LNCaP clone FGC (cell line): ENCODE results near the gene NPAT.
A peak's percentile ranks its signal among the peaks of the same experiment; 100 is the strongest.
"Not testable (repeated sequence)": the region's sequence is repeated elsewhere in the genome, so short reads cannot be mapped to it uniquely, and the experiment has no call there.

Source experiments
- DNase-seq: peaks from one replicate; pipeline ENCODE4 v3.0.0-alpha.2; 2011; ENCODE audit warnings: low read depth
- H3K4me3 ChIP-seq: 2 replicates; pipeline ENCODE4 v1.5.1; 2011; ENCODE audit warnings: mild to moderate bottlenecking, low read depth, low read length, control low read depth
- CTCF ChIP-seq: IDR thresholded peaks from 2 replicates; pipeline ENCODE4 v1.5.1; 2012; ENCODE audit warnings: mild to moderate bottlenecking; ENCODE audit not compliant: control insufficient read depth, insufficient read depth; ENCODE audit errors: extremely low read depth

Gene NPAT

GRCh38 chr11:108170184-108170583, 52.3 kb downstream of the NPAT start:
- H3K4me3 ChIP-seq: no peak overlapping the region
- TF ChIP-seq CTCF: no peak

DNA sequence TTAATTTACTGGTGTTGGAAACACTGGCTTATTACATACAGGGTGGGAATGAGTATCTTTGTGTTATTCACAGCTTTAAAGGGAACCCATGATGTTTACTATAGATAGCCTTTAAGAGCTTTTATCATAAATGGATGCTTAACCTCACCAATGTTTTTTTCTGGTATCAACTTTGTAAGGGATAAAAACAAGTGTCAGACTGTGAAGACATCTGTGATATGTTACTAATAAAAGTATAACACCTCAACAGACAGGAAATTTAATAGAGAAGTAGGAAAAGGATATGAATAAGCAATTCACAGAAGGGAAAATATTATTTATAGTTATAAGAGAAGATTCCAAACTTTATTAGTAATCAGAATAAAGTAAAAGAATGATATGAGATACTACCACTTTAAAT, 54.8 kb downstream of the NPAT start:
- no peak for TF ChIP-seq CTCF
- no peak for DNase-seq

More at GRCh38 chr11:108170184-108170583, 52.3 kb downstream of the NPAT start:
- DNase-seq: no peak

GRCh38 chr11:108162878-108163277, 59.6 kb downstream of the NPAT start:
- not testable (repeated sequence) for DNase-seq, H3K4me3 ChIP-seq

More for the DNA sequence above, 54.8 kb downstream of the NPAT start:
- no peak overlapping the region for H3K4me3 ChIP-seq

DNA sequence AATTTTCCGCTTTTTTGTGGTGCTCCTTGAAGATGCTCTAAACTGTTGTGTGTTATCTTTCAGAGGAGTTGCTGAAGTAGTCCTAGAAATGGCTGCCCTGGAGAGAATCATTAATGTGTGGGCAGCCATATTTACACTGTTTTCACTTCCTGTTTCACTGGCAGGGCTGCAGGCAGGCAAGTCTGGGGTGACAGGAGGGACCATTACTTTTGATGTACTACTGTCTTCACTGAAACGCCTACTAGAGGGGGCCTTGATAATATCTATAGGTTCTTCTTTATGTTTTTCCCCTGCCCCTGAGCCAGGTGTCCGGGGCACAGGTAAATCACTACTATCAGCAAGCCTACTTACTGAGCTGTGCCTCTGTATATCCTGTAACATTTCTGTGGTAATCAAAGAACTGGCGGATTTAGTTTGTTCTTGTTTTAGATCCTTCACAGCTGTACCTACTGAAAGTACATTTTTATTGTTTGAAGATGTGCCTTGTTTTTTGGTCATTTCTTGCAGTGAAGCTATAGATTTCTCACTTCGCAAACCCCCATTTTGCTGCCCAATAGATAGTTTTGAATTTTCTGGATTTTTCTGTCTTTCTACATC, 61.4 kb downstream of the NPAT start:
- H3K4me3 ChIP-seq: no peak overlapping the region
- TF ChIP-seq CTCF: no peak
- no peak for DNase-seq

- DNase-seq: peak; percentile 11
- no peak for TF ChIP-seq CTCF
Observed at GRCh38 chr11:108154591-108154990, 67.8 kb downstream of the NPAT start.

GRCh38 chr11:108148556-108148955, 73.9 kb downstream of the NPAT start:
- DNase-seq: no peak
- no peak for TF ChIP-seq CTCF
- H3K4me3 ChIP-seq: no peak overlapping the region

More at GRCh38 chr11:108154591-108154990, 67.8 kb downstream of the NPAT start:
- H3K4me3 ChIP-seq: no peak overlapping the region

- H3K4me3 ChIP-seq: no peak overlapping the region
- no peak for DNase-seq
- TF ChIP-seq CTCF: no peak
Observed at GRCh38 chr11:108147150-108147549, 75.3 kb downstream of the NPAT start.
